NCI-H1092 (cell line): ENCODE data around the gene P2RX1.

Experiments used
- DNase-seq: peaks from one replicate; lab custom pipeline; 2025; lab: John Stamatoyannopoulos, UW

The P2RX1 gene

GRCh38 chr17:3905017-3905520 is 11.2 kb downstream of the P2RX1 start:
- DNase-seq = no peak

GRCh38 chr17:3904501-3904900 is 11.8 kb downstream of the P2RX1 start:
- DNase-seq = no peak

- DNase-seq = no peak
These were observed 12.4 kb downstream of the P2RX1 start for GRCh38 chr17:3903881-3904290.

GRCh38 chr17:3903051-3903825 is 13.0 kb downstream of the P2RX1 start:
- DNase-seq = no peak

- no peak for DNase-seq
These were observed 15.6 kb downstream of the P2RX1 start for GRCh38 chr17:3900646-3901045.

- no peak for DNase-seq
These were observed 18.5 kb downstream of the P2RX1 start for GRCh38 chr17:3897731-3898130.

- DNase-seq = no peak
These were observed 19.4 kb downstream of the P2RX1 start for GRCh38 chr17:3896968-3897235.

- peak; percentile 46 for DNase-seq
These were observed 19.9 kb downstream of the P2RX1 start for GRCh38 chr17:3896108-3896967.

GRCh38 chr17:3895354-3895753 is 20.9 kb downstream of the P2RX1 start:
- no peak for DNase-seq

GRCh38 chr17:3894911-3895343 is 21.3 kb downstream of the P2RX1 start:
- DNase-seq = no peak

- no peak for DNase-seq
These were observed 22.1 kb downstream of the P2RX1 start for GRCh38 chr17:3894188-3894587.

GRCh38 chr17:3893720-3894116 is 22.5 kb downstream of the P2RX1 start:
- DNase-seq = no peak

- DNase-seq = peak; percentile 70
These were observed 23.1 kb downstream of the P2RX1 start, which contains the start of gene CAMKK1 for GRCh38 chr17:3893003-3893719. TSS of gene CAMKK1 (minus strand) at chr17:3893053. CDS start at chr17:3885687, 7,366 bp downstream.

- no peak for DNase-seq
These were observed 23.9 kb downstream of the P2RX1 start for GRCh38 chr17:3892095-3892998.

- DNase-seq = no peak
These were observed 24.6 kb downstream of the P2RX1 start for GRCh38 chr17:3891626-3892094.

- no peak for DNase-seq
These were observed 25.4 kb downstream of the P2RX1 start for GRCh38 chr17:3890878-3891219.

GRCh38 chr17:3890082-3890877 is 26.0 kb downstream of the P2RX1 start:
- peak; percentile 84 for DNase-seq

GRCh38 chr17:3889325-3890012 is 26.8 kb downstream of the P2RX1 start:
- DNase-seq = no peak

GRCh38 chr17:3888343-3889171 is 27.7 kb downstream of the P2RX1 start:
- peak; percentile 65 for DNase-seq
